ENCODE measurements around the gene DGKB. TPM values are rescaled to one million over a fixed set of nuclear protein-coding genes. Genes with fewer than 3 reads are reported as not detected.

DGKB gene
- total RNA-seq, 1 donor from 2014 or later: not detected

DNA sequence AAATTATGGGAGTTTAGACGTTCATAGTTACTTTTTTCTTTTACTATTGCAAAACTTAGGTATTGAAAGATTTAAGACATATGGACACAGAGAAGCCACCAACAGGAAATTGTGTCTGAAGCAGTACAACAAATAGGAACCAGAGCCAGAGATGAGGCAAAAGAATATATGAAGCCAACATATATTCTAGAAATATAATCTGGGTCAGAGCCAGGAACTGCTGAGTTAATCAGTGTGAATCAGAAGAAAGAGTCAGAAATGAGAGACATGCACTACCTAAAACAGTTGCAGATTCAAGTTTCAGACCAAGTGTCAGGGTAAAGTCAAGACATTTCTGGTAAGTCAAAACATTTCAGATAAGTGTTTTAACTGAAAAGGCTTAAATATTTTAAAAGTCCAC is 67.7 kb downstream of the DGKB start:
- Histone ChIP-seq H3K27me3 (no peaks in the 10 kb centered on the region), H3K4me1 (no peaks in the 10 kb centered on the region), H3K9me3 (no peaks in the 10 kb centered on the region), H3K36me3 (no peaks in the 10 kb centered on the region), H3K27ac (no peak overlapping the region), H3K4me3 (no peak overlapping the region)
- ATAC-seq (no peak), DNase-seq (no peak)
- intact Hi-C loops (cut with DNase I): no loop called here
- TF ChIP-seq CTCF (IDR thresholded peaks at IDR 0.05): no peak

GRCh38 chr7:14834456-14834855 is 68.1 kb downstream of the DGKB start:
- no peaks in the 10 kb centered on the region for H3K9me3 ChIP-seq
- TF ChIP-seq CTCF (IDR thresholded peaks at IDR 0.05): no peak
- H3K27me3 ChIP-seq: no peaks in the 10 kb centered on the region
- intact Hi-C loops (cut with DNase I): no loop called here
- DNase-seq: no peak
- no peaks in the 10 kb centered on the region for H3K4me1 ChIP-seq
- no peak overlapping the region for H3K4me3 ChIP-seq
- H3K36me3 ChIP-seq: no peaks in the 10 kb centered on the region
- ATAC-seq: no peak
- H3K27ac ChIP-seq: no peak overlapping the region

DNA sequence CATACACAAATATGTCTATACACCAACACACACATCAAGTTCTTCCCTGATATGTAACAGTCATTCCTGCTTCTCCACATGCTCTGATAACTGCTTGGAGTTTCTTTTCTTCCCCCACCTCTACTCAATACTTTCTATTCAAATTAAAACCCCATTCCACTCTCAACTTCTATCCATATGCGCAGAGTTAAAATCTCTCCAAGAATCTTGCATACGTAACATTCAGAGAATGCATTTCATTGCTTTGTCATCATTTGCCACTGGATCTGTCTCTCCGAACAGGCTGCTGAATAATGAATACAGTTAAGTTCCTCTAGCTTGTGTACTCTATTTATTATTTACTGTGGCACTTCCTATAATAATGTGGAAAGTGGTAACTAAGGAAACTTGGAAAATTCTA is 68.8 kb downstream of the DGKB start:
- no peak for TF ChIP-seq CTCF (IDR thresholded peaks at IDR 0.05)
- Histone ChIP-seq H3K4me3 (no peak overlapping the region), H3K27me3 (no peaks in the 10 kb centered on the region), H3K4me1 (no peaks in the 10 kb centered on the region), H3K27ac (no peak overlapping the region), H3K9me3 (no peaks in the 10 kb centered on the region), H3K36me3 (no peaks in the 10 kb centered on the region)
- DNase-seq: no peak
- intact Hi-C loops (cut with DNase I): no loop called here
- ATAC-seq: no peak

GRCh38 chr7:14828053-14828452 is 74.5 kb downstream of the DGKB start:
- intact Hi-C loops (cut with DNase I): no loop called here
- Histone ChIP-seq H3K9me3 (no peaks in the 10 kb centered on the region), H3K4me3 (no peak overlapping the region), H3K27ac (no peak overlapping the region), H3K36me3 (no peaks in the 10 kb centered on the region), H3K27me3 (no peaks in the 10 kb centered on the region), H3K4me1 (no peaks in the 10 kb centered on the region)
- no peak for TF ChIP-seq CTCF (IDR thresholded peaks at IDR 0.05)
- ATAC-seq: no peak
- no peak for DNase-seq

- Histone ChIP-seq H3K27me3 (no peaks in the 10 kb centered on the region), H3K27ac (no peak overlapping the region), H3K4me3 (no peak overlapping the region), H3K36me3 (no peaks in the 10 kb centered on the region), H3K9me3 (no peaks in the 10 kb centered on the region), H3K4me1 (no peaks in the 10 kb centered on the region)
- intact Hi-C loops (cut with DNase I): no loop called here
- ATAC-seq: no peak
- no peak for DNase-seq
- TF ChIP-seq CTCF (IDR thresholded peaks at IDR 0.05): no peak
Measured at GRCh38 chr7:14826426-14826825, 76.1 kb downstream of the DGKB start.

GRCh38 chr7:14825912-14826311 is 76.6 kb downstream of the DGKB start:
- H3K27ac ChIP-seq: no peak overlapping the region
- no peak for DNase-seq
- H3K36me3 ChIP-seq: no peaks in the 10 kb centered on the region
- no peaks in the 10 kb centered on the region for H3K9me3 ChIP-seq
- no peaks in the 10 kb centered on the region for H3K27me3 ChIP-seq
- no peak overlapping the region for H3K4me3 ChIP-seq
- ATAC-seq: peak; percentile 74
- no peaks in the 10 kb centered on the region for H3K4me1 ChIP-seq
- intact Hi-C loops (cut with DNase I): no loop called here
- TF ChIP-seq CTCF (IDR thresholded peaks at IDR 0.05): no peak

Measured in upper lobe of right lung (tissue), 1 donor.